Neural progenitor cell (in vitro differentiated cells): Measurements from ENCODE around the gene OAS3. TPM values are rescaled to one million over a fixed set of nuclear protein-coding genes. Genes with fewer than 3 reads are reported as not detected.

ENCODE experiments used
- DNase-seq: peaks from one replicate; pipeline ENCODE4 v3.0.0-alpha.2; 2016; ENCODE audit warnings: low spot score
- H2AFZ ChIP-seq: fragments of 200-600 bp; sonication (generic); replicated peaks from 2 replicates; pipeline ENCODE4 v1.6.1; 2016; ENCODE audit warnings: antibody characterized with exemption
- H3F3A ChIP-seq: fragments of 200-600 bp; sonication (generic); 2 replicates; pipeline ENCODE4 v1.6.1; 2016; ENCODE audit warnings: antibody characterized with exemption, low read depth
- H3K27ac ChIP-seq: fragments of 200-600 bp; sonication (generic); 2 replicates; pipeline ENCODE4 v1.5.1; 2016; ENCODE audit warnings: mild to moderate bottlenecking
- H3K27me3 ChIP-seq: fragments of 200-600 bp; sonication (generic); 2 replicates; pipeline ENCODE4 v1.6.1; 2016; ENCODE audit warnings: mild to moderate bottlenecking, moderate library complexity
- H3K36me3 ChIP-seq: fragments of 200-600 bp; sonication (generic); 2 replicates; pipeline ENCODE4 v1.5.1; 2016
- H3K4me1 ChIP-seq: fragments of 200-600 bp; sonication (generic); 2 replicates; pipeline ENCODE4 v1.6.1; 2016; ENCODE audit warnings: mixed run types
- H3K4me2 ChIP-seq: fragments of 200-600 bp; sonication (generic); 2 replicates; pipeline ENCODE4 v1.6.1; 2016
- H3K4me3 ChIP-seq: fragments of 200-600 bp; sonication (generic); 2 replicates; pipeline ENCODE4 v1.5.1; 2016
- H3K79me2 ChIP-seq: fragments of 200-600 bp; sonication (generic); 2 replicates; pipeline ENCODE4 v1.6.1; 2016; ENCODE audit warnings: low read depth
- H3K9ac ChIP-seq: fragments of 200-600 bp; sonication (generic); 2 replicates; pipeline ENCODE4 v1.6.1; 2016
- H3K9me3 ChIP-seq: fragments of 200-600 bp; sonication (generic); 2 replicates; pipeline ENCODE4 v1.5.1; 2016; ENCODE audit warnings: low read depth
- H4K20me1 ChIP-seq: fragments of 200-600 bp; sonication (generic); 2 replicates; pipeline ENCODE4 v1.6.1; 2016; ENCODE audit warnings: low read depth
- H3K27ac Mint-ChIP-seq: 3 replicates; pipeline ENCODE4 v1.8.0; 2021; ENCODE audit warnings: mixed read lengths
- H3K27me3 Mint-ChIP-seq: 2 replicates; pipeline ENCODE4 v1.8.0; 2022; ENCODE audit warnings: low read depth, mild to moderate bottlenecking, inconsistent platforms, moderate library complexity, mixed read lengths; ENCODE audit not compliant: insufficient read depth
- H3K36me3 Mint-ChIP-seq: 3 replicates; pipeline ENCODE4 v1.8.0; 2021; ENCODE audit warnings: mixed read lengths
- H3K4me1 Mint-ChIP-seq: 3 replicates; pipeline ENCODE4 v1.8.0; 2021; ENCODE audit warnings: mixed read lengths
- H3K4me3 Mint-ChIP-seq: 3 replicates; pipeline ENCODE4 v1.8.0; 2021; ENCODE audit warnings: mild to moderate bottlenecking, moderate library complexity, mixed read lengths
- H3K9me3 Mint-ChIP-seq: 3 replicates; pipeline ENCODE4 v1.8.0; 2020; ENCODE audit warnings: mixed read lengths
- EZH2 ChIP-seq: fragments of 200-600 bp; sonication (generic); IDR thresholded peaks from 2 replicates; pipeline ENCODE4 v1.6.1; 2017; ENCODE audit warnings: antibody characterized with exemption, mild to moderate bottlenecking, moderate library complexity
- EZH2phosphoT487 ChIP-seq: fragments of 200-600 bp; sonication (generic); IDR thresholded peaks from 2 replicates; pipeline ENCODE4 v1.6.1; 2017; ENCODE audit warnings: antibody characterized with exemption
- total RNA-seq: library from RNA; depleted of rRNA; stranded (reverse); fragments of >200 nt; gene quantifications from 2 replicates; pipeline ENCODE4 v1.2.3, GENCODE V29; 2015; ENCODE audit warnings: low replicate concordance
- TF ChIP-seq, protein P1 (sequence below): fragments of 200-600 bp; sonication (generic); IDR thresholded peaks from 2 replicates; pipeline ENCODE4 v1.5.1; 2017; ENCODE audit warnings: antibody characterized with exemption, mild to moderate bottlenecking

The OAS3 gene
- total RNA-seq, 1 donor from 2014 or later = not detected

DNA sequence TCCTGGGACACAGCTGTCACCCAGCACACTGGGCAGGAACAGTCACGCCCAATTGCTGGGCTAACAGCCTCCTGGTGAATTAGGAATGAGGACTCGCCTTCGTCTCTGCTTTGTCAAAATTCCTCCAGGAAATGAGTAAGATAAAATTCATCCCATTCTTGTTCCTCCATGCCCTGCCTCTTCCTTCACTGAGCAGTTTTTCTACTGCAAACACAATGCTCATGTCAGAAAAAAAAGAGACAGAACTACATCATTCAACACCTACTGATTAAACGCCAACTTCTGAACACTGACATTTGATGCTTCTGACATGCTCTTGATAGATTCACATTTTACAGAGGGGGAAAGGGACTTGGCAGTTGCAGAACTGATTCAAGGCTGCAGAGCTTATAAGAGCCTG lies 80.8 kb downstream of the OAS3 start:
- Histone ChIP-seq H3K79me2 (no peaks in the 10 kb centered on the region), H3K9me3 (no peaks in the 10 kb centered on the region), H2AFZ (no peak overlapping the region), H4K20me1 (no peaks in the 10 kb centered on the region), H3K27me3 (no peaks in the 10 kb centered on the region), H3K4me3 (no peak overlapping the region), H3K9ac (no peak overlapping the region), H3K4me2 (no peak overlapping the region), H3K36me3 (no peaks in the 10 kb centered on the region), H3F3A (no peaks in the 10 kb centered on the region), H3K4me1 (peaks cover 5% of the 10 kb centered on the region), H3K27ac (no peak overlapping the region)
- Mint-ChIP-seq H3K27ac (no peak overlapping the region), H3K27me3 (peaks cover 8% of the 10 kb centered on the region), H3K9me3 (no peaks in the 10 kb centered on the region), H3K4me3 (no peak overlapping the region), H3K4me1 (peaks cover 12% of the 10 kb centered on the region), H3K36me3 (no peaks in the 10 kb centered on the region)
- DNase-seq = no peak
- TF ChIP-seq, protein P1, sequence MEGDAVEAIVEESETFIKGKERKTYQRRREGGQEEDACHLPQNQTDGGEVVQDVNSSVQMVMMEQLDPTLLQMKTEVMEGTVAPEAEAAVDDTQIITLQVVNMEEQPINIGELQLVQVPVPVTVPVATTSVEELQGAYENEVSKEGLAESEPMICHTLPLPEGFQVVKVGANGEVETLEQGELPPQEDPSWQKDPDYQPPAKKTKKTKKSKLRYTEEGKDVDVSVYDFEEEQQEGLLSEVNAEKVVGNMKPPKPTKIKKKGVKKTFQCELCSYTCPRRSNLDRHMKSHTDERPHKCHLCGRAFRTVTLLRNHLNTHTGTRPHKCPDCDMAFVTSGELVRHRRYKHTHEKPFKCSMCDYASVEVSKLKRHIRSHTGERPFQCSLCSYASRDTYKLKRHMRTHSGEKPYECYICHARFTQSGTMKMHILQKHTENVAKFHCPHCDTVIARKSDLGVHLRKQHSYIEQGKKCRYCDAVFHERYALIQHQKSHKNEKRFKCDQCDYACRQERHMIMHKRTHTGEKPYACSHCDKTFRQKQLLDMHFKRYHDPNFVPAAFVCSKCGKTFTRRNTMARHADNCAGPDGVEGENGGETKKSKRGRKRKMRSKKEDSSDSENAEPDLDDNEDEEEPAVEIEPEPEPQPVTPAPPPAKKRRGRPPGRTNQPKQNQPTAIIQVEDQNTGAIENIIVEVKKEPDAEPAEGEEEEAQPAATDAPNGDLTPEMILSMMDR = no peak
- no peak for TF ChIP-seq EZH2
- TF ChIP-seq EZH2phosphoT487 = no peak

- Histone ChIP-seq H3K4me3 (no peak overlapping the region), H3K9me3 (no peaks in the 10 kb centered on the region), H3K4me1 (peaks cover 5% of the 10 kb centered on the region), H3K27ac (no peak overlapping the region), H4K20me1 (no peaks in the 10 kb centered on the region), H2AFZ (no peak overlapping the region), H3K27me3 (no peaks in the 10 kb centered on the region), H3K79me2 (no peaks in the 10 kb centered on the region), H3F3A (no peaks in the 10 kb centered on the region), H3K4me2 (no peak overlapping the region), H3K36me3 (no peaks in the 10 kb centered on the region), H3K9ac (no peak overlapping the region)
- H3K27ac Mint-ChIP-seq = no peak overlapping the region
- H3K4me1 Mint-ChIP-seq = no peaks in the 10 kb centered on the region
- H3K4me3 Mint-ChIP-seq = no peak overlapping the region
- H3K27me3 Mint-ChIP-seq = peaks cover 7% of the 10 kb centered on the region
- H3K9me3 Mint-ChIP-seq = peaks cover 1% of the 10 kb centered on the region
- no peak for TF ChIP-seq EZH2
- no peak for TF ChIP-seq EZH2phosphoT487
- TF ChIP-seq, protein P1 = no peak
- H3K36me3 Mint-ChIP-seq = no peaks in the 10 kb centered on the region
- no peak for DNase-seq
These were observed 83.2 kb downstream of the OAS3 start for GRCh38 chr12:113021500-113021899.

Other genes with a start within 250 kb of the OAS3 start
- gene RPH3A, start 146.7 kb upstream of the OAS3 start, total RNA-seq = 0.09 TPM in 1 of 2 replicates, not detected in the other
- not detected in 2 replicates for gene OAS1, start 31.5 kb upstream of the OAS3 start, total RNA-seq
- 0.12 TPM in 1 of 2 replicates, not detected in the other for gene OAS2, start 40.0 kb downstream of the OAS3 start, total RNA-seq
- 0.49 and 5.2 TPM in 2 replicates for gene DTX1, start 118.3 kb downstream of the OAS3 start, total RNA-seq
- 0.50 and 1.4 TPM in 2 replicates for gene RASAL1, start 197.3 kb downstream of the OAS3 start, total RNA-seq
- 0.19 TPM in 1 of 2 replicates, not detected in the other for gene CFAP73, start 211.2 kb downstream of the OAS3 start, total RNA-seq
- gene DDX54, start 247.0 kb downstream of the OAS3 start, total RNA-seq = 36.9 and 72.9 TPM in 2 replicates
- 13.7 and 22.5 TPM in 2 replicates for gene RITA1, start 247.2 kb downstream of the OAS3 start, total RNA-seq